SK-N-SH treated with all-trans-retinoic acid at 6 μM for 48 hours (cell line): ENCODE data around the gene TNXB.

Source experiments
- ARNTL ChIP-seq: fragments of 450-650 bp; formaldehyde crosslinking; IDR thresholded peaks from 2 replicates; pipeline ENCODE4 v1.5.0; 2020; ENCODE audit warnings: low read depth, mild to moderate bottlenecking, moderate library complexity, borderline replicate concordance
- BACH2 ChIP-seq: fragments of 250-450 bp; sonication (Bioruptor Pico); IDR thresholded peaks from 2 replicates; pipeline ENCODE4 v1.9.0; 2021; ENCODE audit warnings: mild to moderate bottlenecking, borderline replicate concordance
- CSDC2 ChIP-seq: fragments of 250-450 bp; sonication (Bioruptor Pico); IDR thresholded peaks from 2 replicates; pipeline ENCODE4 v1.5.0; 2020; ENCODE audit warnings: mild to moderate bottlenecking, moderate library complexity
- CSRNP3 ChIP-seq: fragments of 250-450 bp; sonication (Bioruptor Pico); IDR thresholded peaks from 2 replicates; pipeline ENCODE4 v1.5.1; 2021; ENCODE audit warnings: mild to moderate bottlenecking, moderate library complexity
- ESRRG ChIP-seq: fragments of 250-450 bp; sonication (Bioruptor Pico); IDR thresholded peaks from 2 replicates; pipeline ENCODE4 v1.6.1; 2021; ENCODE audit warnings: mild to moderate bottlenecking
- GLIS3 ChIP-seq: fragments of 250-450 bp; sonication (Bioruptor Pico); IDR thresholded peaks from 2 replicates; pipeline ENCODE4 v1.5.0; 2020; ENCODE audit warnings: mild to moderate bottlenecking, moderate library complexity
- OSR1 ChIP-seq: fragments of 250-450 bp; sonication (Bioruptor Pico); IDR thresholded peaks from 2 replicates; pipeline ENCODE4 v1.8.0; 2022; ENCODE audit warnings: moderate library complexity, mild to moderate bottlenecking, inconsistent platforms
- PATZ1 ChIP-seq: fragments of 250-450 bp; sonication (Bioruptor Pico); IDR thresholded peaks from 2 replicates; pipeline ENCODE4 v1.8.0; 2020; ENCODE audit warnings: mild to moderate bottlenecking, moderate library complexity, borderline replicate concordance
- RARB ChIP-seq: fragments of 250-450 bp; sonication (Bioruptor Pico); IDR thresholded peaks from 2 replicates; pipeline ENCODE4 v1.8.0; 2021; ENCODE audit warnings: mild to moderate bottlenecking, moderate library complexity
- TOX ChIP-seq: fragments of 250-450 bp; sonication (Bioruptor Pico); IDR thresholded peaks from 2 replicates; pipeline ENCODE4 v1.8.0; 2021; ENCODE audit warnings: mild to moderate bottlenecking, moderate library complexity, borderline replicate concordance
- ZFP3 ChIP-seq: fragments of 250-450 bp; sonication (Bioruptor Pico); IDR thresholded peaks from 2 replicates; pipeline ENCODE4 v1.5.0; 2020; ENCODE audit warnings: mild to moderate bottlenecking, moderate library complexity
- ZNF70 ChIP-seq: fragments of 450-650 bp; formaldehyde crosslinking; IDR thresholded peaks from 2 replicates; pipeline ENCODE4 v1.5.0; 2020; ENCODE audit warnings: mild to moderate bottlenecking, moderate library complexity

- TF ChIP-seq ARNTL (no peak), PATZ1 (no peak), ESRRG (CRISPR knock-in tag) (no peak), ZNF70 (CRISPR knock-in tag) (no peak), TOX (no peak), CSDC2 (no peak), GLIS3 (CRISPR knock-in tag) (no peak), OSR1 (CRISPR knock-in tag) (no peak), BACH2 (CRISPR knock-in tag) (no peak), ZFP3 (CRISPR knock-in tag) (no peak), CSRNP3 (CRISPR knock-in tag) (no peak), RARB (CRISPR knock-in tag) (no peak)
Observed at GRCh38 chr6:32108094-32108627, 977 bp downstream of the TNXB start.
